CD4-positive, alpha-beta T cell (primary cell): ENCODE measurements around the gene HAPSTR1. TPM values are rescaled to one million over a fixed set of nuclear protein-coding genes. Genes with fewer than 3 reads are reported as not detected.

Source experiments
- ATAC-seq: fragments of 200-7000 bp; cut with Tn5 transposase; one replicate; pipeline ENCODE4 v1.10.0; 2022; ENCODE audit warnings: mild to moderate bottlenecking; ENCODE audit not compliant: poor library complexity
- CTCF ChIA-PET: fragments of 350-600 bp; sonication (Branson Sonifier 250); formaldehyde crosslinking; loops from one replicate; lab custom pipeline; 2021; ENCODE audit warnings: antibody characterized with exemption, inconsistent platforms; lab: Charles Lee
- POLR2A ChIA-PET: fragments of 350-600 bp; sonication (Branson Sonifier 250); formaldehyde crosslinking; loops from one replicate; lab custom pipeline; 2021; ENCODE audit warnings: antibody characterized with exemption, inconsistent platforms; lab: Charles Lee
- DNase-seq, 14 experiments: peaks; one replicate each; pipeline ENCODE4 v3.0.0-alpha.2; 2013 to 2020; ENCODE audit warnings: mixed read lengths in 2 of 14
- H3K27ac ChIP-seq, 2 donors: one replicate each; pipeline versions ENCODE4 v1.5.1 to v1.7.0; 2013; ENCODE audit warnings: low read length in 2 of 2, low read depth in 1 of 2, mild to moderate bottlenecking in 1 of 2
- H3K27me3 ChIP-seq, 2 experiments: 1 replicate in 1 of 2; 2 replicates in 1 of 2; pipeline versions ENCODE4 v1.6.1 to v1.7.0; 2013; ENCODE audit warnings: low read length in 2 of 2, control low read depth in 1 of 2, mild to moderate bottlenecking in 1 of 2, moderate library complexity in 1 of 2; ENCODE audit not compliant: insufficient read depth in 2 of 2, control insufficient read depth in 1 of 2
- H3K36me3 ChIP-seq: one replicate; pipeline ENCODE4 v1.6.1; 2013; ENCODE audit warnings: low read length, control low read depth; ENCODE audit not compliant: insufficient read depth
- H3K4me1 ChIP-seq: one replicate; pipeline ENCODE4 v1.6.1; 2013; ENCODE audit warnings: low read length, control low read depth; ENCODE audit not compliant: insufficient read depth
- H3K4me3 ChIP-seq: one replicate; pipeline ENCODE4 v1.5.1; 2013; ENCODE audit warnings: mild to moderate bottlenecking, low read length, moderate library complexity
- H3K9me3 ChIP-seq, 2 experiments: 1 replicate in 1 of 2; 2 replicates in 1 of 2; pipeline versions ENCODE4 v1.6.1 to v1.7.0; 2013; ENCODE audit warnings: low read length in 2 of 2, mild to moderate bottlenecking in 2 of 2, control low read depth in 1 of 2, moderate library complexity in 1 of 2; ENCODE audit not compliant: control insufficient read depth in 1 of 2, insufficient read depth in 1 of 2
- H3K27ac Mint-ChIP-seq: one replicate; pipeline ENCODE4 v1.8.0; 2020; ENCODE audit warnings: mixed read lengths
- H3K27me3 Mint-ChIP-seq: one replicate; pipeline ENCODE4 v1.8.0; 2021; ENCODE audit warnings: mixed read lengths
- H3K36me3 Mint-ChIP-seq: one replicate; pipeline ENCODE4 v1.8.0; 2021; ENCODE audit warnings: low read depth, mixed read lengths
- H3K4me1 Mint-ChIP-seq: one replicate; pipeline ENCODE4 v1.8.0; 2021; ENCODE audit warnings: low read depth, mixed read lengths
- H3K4me3 Mint-ChIP-seq: one replicate; pipeline ENCODE4 v1.8.0; 2020; ENCODE audit warnings: mild to moderate bottlenecking, mixed read lengths
- H3K9me3 Mint-ChIP-seq: one replicate; pipeline ENCODE4 v1.8.0; 2020; ENCODE audit warnings: mixed read lengths
- intact Hi-C, 2 experiments: fragments of 100-400 bp; cut with DNase I in 1 of 2; cut with micrococcal nuclease in 1 of 2; formaldehyde crosslinking; loops; one replicate each; pipeline versions ENCODE4 v1.15.1 to v1.9.0; 2023 to 2025; cut with DNase I, micrococcal nuclease
- total RNA-seq, 174 experiments: library from RNA in 2 of 174; stranded (reverse) in 2 of 174; gene quantifications; one replicate each; pipeline ENCODE4 v1.2.3 and lab custom pipeline; 2021 to 2026
- TF ChIP-seq, protein P1 (sequence below): fragments of 200-600 bp; IDR thresholded peaks from one replicate; pipeline ENCODE4 v1.8.0; 2022; ENCODE audit warnings: antibody characterized with exemption, mild to moderate bottlenecking

HAPSTR1 gene
- total RNA-seq, 2 experiments from 2014 or later = 152 to 153 TPM

DNA sequence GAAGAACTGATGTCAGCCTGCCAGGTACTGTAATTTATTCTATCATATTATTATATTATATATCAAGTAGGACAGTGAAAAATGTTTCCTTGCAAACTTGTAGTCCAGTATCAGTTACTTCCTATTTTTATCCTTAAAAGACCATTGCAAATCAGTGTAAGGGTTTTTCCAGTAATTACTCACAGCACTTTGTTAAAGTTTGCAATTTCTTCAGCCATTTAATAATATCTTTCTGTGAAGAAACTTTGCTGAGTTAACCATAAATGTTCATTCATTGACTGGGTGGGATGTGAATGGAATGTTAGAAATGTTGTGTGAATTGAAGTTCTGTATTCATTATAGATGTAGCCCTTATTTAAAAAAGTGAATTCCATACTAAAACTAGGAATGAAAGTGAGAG lies 26.7 kb downstream of the HAPSTR1 start:
- H3K36me3 ChIP-seq = peaks cover 74% of the 10 kb centered on the region
- H3K27ac ChIP-seq = no peak overlapping the region
- intact Hi-C loops = no loop called here
- Mint-ChIP-seq H3K27ac (no peak overlapping the region), H3K36me3 (peaks cover 85% of the 10 kb centered on the region), H3K4me3 (no peak overlapping the region), H3K4me1 (peaks cover 67% of the 10 kb centered on the region), H3K27me3 (no peaks in the 10 kb centered on the region), H3K9me3 (no peaks in the 10 kb centered on the region)
- H3K4me3 ChIP-seq = no peak overlapping the region
- CTCF ChIA-PET = no interaction called here
- TF ChIP-seq, protein P1, sequence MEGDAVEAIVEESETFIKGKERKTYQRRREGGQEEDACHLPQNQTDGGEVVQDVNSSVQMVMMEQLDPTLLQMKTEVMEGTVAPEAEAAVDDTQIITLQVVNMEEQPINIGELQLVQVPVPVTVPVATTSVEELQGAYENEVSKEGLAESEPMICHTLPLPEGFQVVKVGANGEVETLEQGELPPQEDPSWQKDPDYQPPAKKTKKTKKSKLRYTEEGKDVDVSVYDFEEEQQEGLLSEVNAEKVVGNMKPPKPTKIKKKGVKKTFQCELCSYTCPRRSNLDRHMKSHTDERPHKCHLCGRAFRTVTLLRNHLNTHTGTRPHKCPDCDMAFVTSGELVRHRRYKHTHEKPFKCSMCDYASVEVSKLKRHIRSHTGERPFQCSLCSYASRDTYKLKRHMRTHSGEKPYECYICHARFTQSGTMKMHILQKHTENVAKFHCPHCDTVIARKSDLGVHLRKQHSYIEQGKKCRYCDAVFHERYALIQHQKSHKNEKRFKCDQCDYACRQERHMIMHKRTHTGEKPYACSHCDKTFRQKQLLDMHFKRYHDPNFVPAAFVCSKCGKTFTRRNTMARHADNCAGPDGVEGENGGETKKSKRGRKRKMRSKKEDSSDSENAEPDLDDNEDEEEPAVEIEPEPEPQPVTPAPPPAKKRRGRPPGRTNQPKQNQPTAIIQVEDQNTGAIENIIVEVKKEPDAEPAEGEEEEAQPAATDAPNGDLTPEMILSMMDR = no peak
- POLR2A ChIA-PET = interaction anchor here (0.6 kb wide), 1 partner anchor 8 kb away, joined by 4 read pairs; no protein-coding TSS in a partner anchor
- no peaks in the 10 kb centered on the region for H3K27me3 ChIP-seq
- H3K4me1 ChIP-seq = peaks cover 8% of the 10 kb centered on the region
- DNase-seq = no peak
- no peaks in the 10 kb centered on the region for H3K9me3 ChIP-seq
- no peak for ATAC-seq

GRCh38 chr16:9119795-9120194 lies 28.4 kb downstream of the HAPSTR1 start:
- Mint-ChIP-seq H3K4me1 (peaks cover 66% of the 10 kb centered on the region), H3K27me3 (no peaks in the 10 kb centered on the region), H3K9me3 (no peaks in the 10 kb centered on the region), H3K27ac (no peak overlapping the region), H3K4me3 (no peak overlapping the region), H3K36me3 (peaks cover 85% of the 10 kb centered on the region)
- Histone ChIP-seq H3K27ac (no peak overlapping the region), H3K4me3 (no peak overlapping the region), H3K9me3 (no peaks in the 10 kb centered on the region), H3K27me3 (no peaks in the 10 kb centered on the region), H3K4me1 (peaks cover 12% of the 10 kb centered on the region), H3K36me3 (peaks cover 83% of the 10 kb centered on the region)
- ChIA-PET POLR2A (no interaction called here), CTCF (no interaction called here)
- DNase-seq (no peak), ATAC-seq (no peak)
- TF ChIP-seq, protein P1 = no peak
- intact Hi-C loops = no loop called here

- TF ChIP-seq, protein P1 = no peak
- Histone ChIP-seq H3K9me3 (no peaks in the 10 kb centered on the region), H3K4me3 (no peak overlapping the region), H3K27me3 (no peaks in the 10 kb centered on the region), H3K36me3 (peaks cover 61% of the 10 kb centered on the region), H3K27ac (no peak overlapping the region), H3K4me1 (peaks cover 30% of the 10 kb centered on the region)
- H3K36me3 Mint-ChIP-seq = peaks cover 67% of the 10 kb centered on the region
- no peak overlapping the region for H3K4me3 Mint-ChIP-seq
- ATAC-seq (no peak), DNase-seq (no peak)
- H3K4me1 Mint-ChIP-seq = peaks cover 66% of the 10 kb centered on the region
- no peaks in the 10 kb centered on the region for H3K27me3 Mint-ChIP-seq
- ChIA-PET CTCF (interaction anchor here (1.2 kb wide), 1 partner anchor 8 kb away, joined by 4 read pairs; no protein-coding TSS in a partner anchor), POLR2A (interaction anchor here (1.1 kb wide), 1 partner anchor 31 kb away, joined by 3 read pairs; the partner anchor contains the start of gene HAPSTR1)
- no peaks in the 10 kb centered on the region for H3K9me3 Mint-ChIP-seq
- H3K27ac Mint-ChIP-seq = peak overlapping the region; percentile 44
- intact Hi-C loops = no loop called here
These were observed 30.9 kb downstream of the HAPSTR1 start for GRCh38 chr16:9122342-9122741.
